Measurements from ENCODE around the gene FGG.

- TF ChIP-seq EZH2phosphoT487 (IDR thresholded peaks at IDR 0.05; ENCODE audit: insufficient read depth, low read depth) (no peak), EZH2 (IDR thresholded peaks at IDR 0.05; ENCODE audit: insufficient read depth, poor library complexity, severe bottlenecking) (no peak)
These were observed 5.4 kb downstream of the FGG start for GRCh38 chr4:154606728-154607723.

Data from GM23248 (cell line).